Astrocyte (in vitro differentiated cells and primary cell): Measurements from ENCODE around the gene HS2ST1. TPM values are rescaled to one million over a fixed set of nuclear protein-coding genes. Genes with fewer than 3 reads are reported as not detected.

Experiments
- DNase-seq: peaks from one replicate; pipeline ENCODE4 v3.0.0-alpha.2; 2010; ENCODE audit warnings: low read depth
- FAIRE-seq: peaks from 2 replicates; lab custom pipeline; 2011; peaks lifted over from hg19 to GRCh38; lab: Jason Lieb, UNC
- H2AFZ ChIP-seq: 2 replicates; pipeline ENCODE4 v1.6.0; 2012; ENCODE audit warnings: low read depth, low read length, inconsistent platforms
- H3K27ac ChIP-seq: 2 replicates; pipeline ENCODE4 v1.5.1; 2011; ENCODE audit warnings: low read depth, low read length, inconsistent platforms
- H3K27me3 ChIP-seq: 2 replicates; pipeline ENCODE4 v1.6.0; 2011; ENCODE audit warnings: low read length, inconsistent platforms; ENCODE audit not compliant: insufficient read depth
- H3K36me3 ChIP-seq: 2 replicates; pipeline ENCODE4 v1.5.1; 2011; ENCODE audit warnings: low read length, inconsistent platforms; ENCODE audit not compliant: insufficient read depth
- H3K4me1 ChIP-seq: 2 replicates; pipeline ENCODE4 v1.5.1; 2011; ENCODE audit warnings: low read length, inconsistent platforms; ENCODE audit not compliant: insufficient read depth
- H3K4me2 ChIP-seq: 2 replicates; pipeline ENCODE4 v1.6.0; 2012; ENCODE audit warnings: low read length, inconsistent platforms
- H3K4me3 ChIP-seq: 2 replicates; pipeline ENCODE4 v1.5.1; 2011; ENCODE audit warnings: low read depth, mild to moderate bottlenecking, low read length, inconsistent platforms; ENCODE audit not compliant: insufficient read depth
- H3K79me2 ChIP-seq: 2 replicates; pipeline ENCODE4 v1.6.0; 2012; ENCODE audit warnings: mild to moderate bottlenecking, low read length, inconsistent platforms; ENCODE audit not compliant: insufficient read depth
- H3K9ac ChIP-seq: 2 replicates; pipeline ENCODE4 v1.6.0; 2012; ENCODE audit warnings: mild to moderate bottlenecking, low read length, inconsistent platforms
- H3K9me3 ChIP-seq: 2 replicates; pipeline ENCODE4 v1.5.1; 2012; ENCODE audit warnings: low read depth, mild to moderate bottlenecking, low read length, inconsistent platforms; ENCODE audit not compliant: insufficient read depth
- H4K20me1 ChIP-seq: 2 replicates; pipeline ENCODE4 v1.6.0; 2012; ENCODE audit warnings: low read length, inconsistent platforms; ENCODE audit not compliant: insufficient read depth
- H3K27ac Mint-ChIP-seq: one replicate; pipeline ENCODE4 v1.8.0; 2021; ENCODE audit warnings: mild to moderate bottlenecking, mixed read lengths; ENCODE audit not compliant: unreplicated experiment
- H3K27me3 Mint-ChIP-seq: one replicate; pipeline ENCODE4 v1.8.0; 2021; ENCODE audit warnings: low read depth, mixed read lengths; ENCODE audit not compliant: unreplicated experiment
- H3K36me3 Mint-ChIP-seq: one replicate; pipeline ENCODE4 v1.8.0; 2021; ENCODE audit warnings: low read depth, mixed read lengths; ENCODE audit not compliant: unreplicated experiment
- H3K4me1 Mint-ChIP-seq: one replicate; pipeline ENCODE4 v1.8.0; 2021; ENCODE audit warnings: low read depth, mixed read lengths; ENCODE audit not compliant: unreplicated experiment
- H3K4me3 Mint-ChIP-seq: one replicate; pipeline ENCODE4 v1.8.0; 2021; ENCODE audit warnings: mild to moderate bottlenecking, moderate library complexity, mixed read lengths; ENCODE audit not compliant: unreplicated experiment
- H3K9me3 Mint-ChIP-seq: one replicate; pipeline ENCODE4 v1.8.0; 2021; ENCODE audit warnings: mild to moderate bottlenecking, mixed read lengths; ENCODE audit not compliant: unreplicated experiment
- EZH2 ChIP-seq: IDR thresholded peaks from 2 replicates; pipeline ENCODE4 v1.6.1; 2012; ENCODE audit warnings: mild to moderate bottlenecking, low read length, inconsistent platforms; ENCODE audit not compliant: insufficient read depth
- total RNA-seq: library from RNA; stranded (reverse); gene quantifications from 2 replicates; pipeline ENCODE4 v1.2.1, GENCODE V29; 2021
- TF ChIP-seq, protein P1 (sequence below): IDR thresholded peaks from 2 replicates; pipeline ENCODE4 v1.5.1; 2011; ENCODE audit warnings: low read depth, mild to moderate bottlenecking, inconsistent platforms, low read length, moderate library complexity; ENCODE audit not compliant: insufficient read depth

Gene HS2ST1
- total RNA-seq, 1 donor from 2014 or later = 34.7 TPM

DNA sequence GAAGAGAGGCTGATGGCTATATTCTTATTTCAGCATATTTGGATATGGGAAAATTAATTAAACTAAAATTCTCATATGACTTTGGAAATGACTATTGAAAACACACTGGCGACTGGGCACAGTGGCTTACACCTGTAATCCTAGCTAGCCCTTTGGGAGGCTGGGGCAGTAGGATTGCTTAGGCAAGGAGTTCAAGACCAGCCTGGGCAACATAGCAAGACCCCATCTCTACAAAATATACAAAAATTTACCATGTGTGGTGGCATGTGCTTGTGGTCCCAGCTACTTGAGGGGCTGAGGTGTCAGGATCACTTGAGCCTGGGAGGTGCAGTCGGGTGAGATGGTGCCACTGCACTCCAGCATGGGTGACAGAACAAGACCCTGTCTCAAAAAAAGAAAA is 26.2 kb downstream of the HS2ST1 start:
- H3K36me3 ChIP-seq = no peaks in the 10 kb centered on the region
- H4K20me1 ChIP-seq = peaks cover 10% of the 10 kb centered on the region
- H3K9ac ChIP-seq = no peak overlapping the region
- TF ChIP-seq, protein P1, sequence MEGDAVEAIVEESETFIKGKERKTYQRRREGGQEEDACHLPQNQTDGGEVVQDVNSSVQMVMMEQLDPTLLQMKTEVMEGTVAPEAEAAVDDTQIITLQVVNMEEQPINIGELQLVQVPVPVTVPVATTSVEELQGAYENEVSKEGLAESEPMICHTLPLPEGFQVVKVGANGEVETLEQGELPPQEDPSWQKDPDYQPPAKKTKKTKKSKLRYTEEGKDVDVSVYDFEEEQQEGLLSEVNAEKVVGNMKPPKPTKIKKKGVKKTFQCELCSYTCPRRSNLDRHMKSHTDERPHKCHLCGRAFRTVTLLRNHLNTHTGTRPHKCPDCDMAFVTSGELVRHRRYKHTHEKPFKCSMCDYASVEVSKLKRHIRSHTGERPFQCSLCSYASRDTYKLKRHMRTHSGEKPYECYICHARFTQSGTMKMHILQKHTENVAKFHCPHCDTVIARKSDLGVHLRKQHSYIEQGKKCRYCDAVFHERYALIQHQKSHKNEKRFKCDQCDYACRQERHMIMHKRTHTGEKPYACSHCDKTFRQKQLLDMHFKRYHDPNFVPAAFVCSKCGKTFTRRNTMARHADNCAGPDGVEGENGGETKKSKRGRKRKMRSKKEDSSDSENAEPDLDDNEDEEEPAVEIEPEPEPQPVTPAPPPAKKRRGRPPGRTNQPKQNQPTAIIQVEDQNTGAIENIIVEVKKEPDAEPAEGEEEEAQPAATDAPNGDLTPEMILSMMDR = no peak
- no peak for TF ChIP-seq EZH2
- H3K27me3 ChIP-seq = no peaks in the 10 kb centered on the region
- Mint-ChIP-seq H3K9me3 (no peaks in the 10 kb centered on the region), H3K4me1 (peaks cover 4% of the 10 kb centered on the region), H3K27me3 (no peaks in the 10 kb centered on the region), H3K4me3 (no peak overlapping the region), H3K36me3 (no peaks in the 10 kb centered on the region), H3K27ac (no peak overlapping the region)
- no peak overlapping the region for H3K4me3 ChIP-seq
- no peak overlapping the region for H3K27ac ChIP-seq
- peaks cover 52% of the 10 kb centered on the region for H3K79me2 ChIP-seq
- no peaks in the 10 kb centered on the region for H3K9me3 ChIP-seq
- H3K4me1 ChIP-seq = no peaks in the 10 kb centered on the region
- H3K4me2 ChIP-seq = no peak overlapping the region
- no peak for FAIRE-seq
- no peak overlapping the region for H2AFZ ChIP-seq
- no peak for DNase-seq

- no peak overlapping the region for H3K27ac Mint-ChIP-seq
- FAIRE-seq = no peak
Measured at GRCh38 chr1:86942042-86942441, 27.6 kb downstream of the HS2ST1 start.

GRCh38 chr1:86942743-86943142 is 28.3 kb downstream of the HS2ST1 start:
- Histone ChIP-seq H2AFZ (no peak overlapping the region), H3K36me3 (no peaks in the 10 kb centered on the region), H3K27ac (no peak overlapping the region), H3K4me3 (no peak overlapping the region), H4K20me1 (peaks cover 10% of the 10 kb centered on the region), H3K4me1 (no peaks in the 10 kb centered on the region), H3K4me2 (no peak overlapping the region), H3K9ac (no peak overlapping the region), H3K79me2 (peaks cover 49% of the 10 kb centered on the region), H3K27me3 (no peaks in the 10 kb centered on the region), H3K9me3 (no peaks in the 10 kb centered on the region)
- peaks cover 4% of the 10 kb centered on the region for H3K4me1 Mint-ChIP-seq
- H3K27me3 Mint-ChIP-seq = no peaks in the 10 kb centered on the region
- no peak for TF ChIP-seq EZH2
- TF ChIP-seq, protein P1 = no peak
- FAIRE-seq (no peak), DNase-seq (no peak)
- no peak overlapping the region for H3K27ac Mint-ChIP-seq
- H3K4me3 Mint-ChIP-seq = no peak overlapping the region
- no peaks in the 10 kb centered on the region for H3K9me3 Mint-ChIP-seq
- H3K36me3 Mint-ChIP-seq = no peaks in the 10 kb centered on the region

More at GRCh38 chr1:86942042-86942441, 27.6 kb downstream of the HS2ST1 start:
- no peak overlapping the region for H3K9ac ChIP-seq
- no peaks in the 10 kb centered on the region for H3K27me3 ChIP-seq
- Mint-ChIP-seq H3K4me3 (no peak overlapping the region), H3K27me3 (no peaks in the 10 kb centered on the region), H3K36me3 (no peaks in the 10 kb centered on the region), H3K4me1 (peaks cover 4% of the 10 kb centered on the region), H3K9me3 (no peaks in the 10 kb centered on the region)
- H3K4me1 ChIP-seq = no peaks in the 10 kb centered on the region
- H2AFZ ChIP-seq = no peak overlapping the region
- H3K9me3 ChIP-seq = no peaks in the 10 kb centered on the region
- no peak overlapping the region for H3K27ac ChIP-seq
- peaks cover 10% of the 10 kb centered on the region for H4K20me1 ChIP-seq
- no peak for DNase-seq
- TF ChIP-seq, protein P1 = no peak
- TF ChIP-seq EZH2 = no peak
- H3K79me2 ChIP-seq = peaks cover 51% of the 10 kb centered on the region
- no peak overlapping the region for H3K4me3 ChIP-seq
- no peak overlapping the region for H3K4me2 ChIP-seq
- no peaks in the 10 kb centered on the region for H3K36me3 ChIP-seq
